Measurements from ENCODE around the gene PIK3R5. TPM values are rescaled to one million over a fixed set of nuclear protein-coding genes. Genes with fewer than 3 reads are reported as not detected.

Gene PIK3R5
- total and polyA plus RNA-seq, 7 donors, result 0.20 to 2.9 (median 1.1) TPM

DNA sequence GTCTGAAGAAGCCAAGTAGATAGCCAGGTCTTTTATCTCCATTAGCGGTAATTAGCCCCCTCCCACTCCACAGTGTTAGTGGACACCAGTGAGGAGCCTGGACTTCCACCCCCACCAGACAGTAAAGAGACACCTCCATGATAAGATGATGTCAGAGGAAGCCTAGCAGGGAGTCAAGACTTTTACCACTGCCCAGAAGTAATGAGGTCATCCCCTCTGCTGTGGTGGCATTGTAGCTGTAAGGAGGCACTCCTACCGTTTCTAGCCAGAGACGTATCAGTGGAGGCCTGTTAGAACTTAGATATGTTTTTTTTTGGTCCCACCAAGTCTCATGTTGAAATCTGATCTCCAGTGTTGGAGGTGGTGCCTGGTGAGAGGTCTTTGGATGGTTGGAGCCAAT lies 38.1 kb downstream of the PIK3R5 start:
- H3K27ac ChIP-seq, result no peak overlapping the region
- 83 to 89% (median 87%) methylated on average over 3 of the region's 3 CpGs for WGBS, 3 donors
- DNase-seq (no peak), ATAC-seq (no peak)
- TF ChIP-seq, protein P1, sequence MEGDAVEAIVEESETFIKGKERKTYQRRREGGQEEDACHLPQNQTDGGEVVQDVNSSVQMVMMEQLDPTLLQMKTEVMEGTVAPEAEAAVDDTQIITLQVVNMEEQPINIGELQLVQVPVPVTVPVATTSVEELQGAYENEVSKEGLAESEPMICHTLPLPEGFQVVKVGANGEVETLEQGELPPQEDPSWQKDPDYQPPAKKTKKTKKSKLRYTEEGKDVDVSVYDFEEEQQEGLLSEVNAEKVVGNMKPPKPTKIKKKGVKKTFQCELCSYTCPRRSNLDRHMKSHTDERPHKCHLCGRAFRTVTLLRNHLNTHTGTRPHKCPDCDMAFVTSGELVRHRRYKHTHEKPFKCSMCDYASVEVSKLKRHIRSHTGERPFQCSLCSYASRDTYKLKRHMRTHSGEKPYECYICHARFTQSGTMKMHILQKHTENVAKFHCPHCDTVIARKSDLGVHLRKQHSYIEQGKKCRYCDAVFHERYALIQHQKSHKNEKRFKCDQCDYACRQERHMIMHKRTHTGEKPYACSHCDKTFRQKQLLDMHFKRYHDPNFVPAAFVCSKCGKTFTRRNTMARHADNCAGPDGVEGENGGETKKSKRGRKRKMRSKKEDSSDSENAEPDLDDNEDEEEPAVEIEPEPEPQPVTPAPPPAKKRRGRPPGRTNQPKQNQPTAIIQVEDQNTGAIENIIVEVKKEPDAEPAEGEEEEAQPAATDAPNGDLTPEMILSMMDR (IDR thresholded peaks at IDR 0.05), result no peak
- H3K9me3 ChIP-seq, result peaks cover 18% of the 10 kb centered on the region
- no peaks in the 10 kb centered on the region for H3K36me3 ChIP-seq (ENCODE audit: insufficient read depth in 1 of 2, low read depth in 1 of 2)
- intact Hi-C loops (cut with DNase I), result no loop called here
- no peak overlapping the region for H3K4me3 ChIP-seq
- peaks cover 0 to 3% (median 0%) of the 10 kb centered on the region in 3 donors for H3K27me3 ChIP-seq (ENCODE audit: insufficient read depth in 3 of 3, low read length in 2 of 3)
- no peaks in the 10 kb centered on the region for H3K4me1 ChIP-seq

DNA sequence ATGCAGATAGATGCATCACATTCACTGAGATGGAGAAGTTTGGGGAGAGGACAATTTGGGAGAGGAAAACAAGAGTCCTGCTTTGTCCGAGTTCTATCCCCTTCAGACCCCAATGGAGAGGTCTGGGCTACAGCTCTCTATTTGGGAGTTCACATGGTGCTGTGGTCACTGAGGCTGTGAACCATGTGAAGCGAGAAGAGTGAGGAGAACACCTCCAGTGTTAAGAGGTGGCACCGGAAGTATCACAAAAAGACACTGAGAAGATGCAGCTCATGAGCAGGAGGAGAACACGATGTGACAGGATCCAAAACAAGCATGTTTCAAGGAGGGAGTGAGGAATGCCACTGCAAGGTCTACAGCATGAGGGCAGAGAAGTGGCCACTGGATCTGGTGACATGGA lies 39.7 kb downstream of the PIK3R5 start:
- no peaks in the 10 kb centered on the region for H3K4me1 ChIP-seq
- intact Hi-C loops (cut with DNase I), result no loop called here
- WGBS, 3 donors, result 73 to 79% (median 74%) methylated on average over 4 of the region's 4 CpGs
- TF ChIP-seq, protein P1 (IDR thresholded peaks at IDR 0.05), result no peak
- H3K27me3 ChIP-seq (ENCODE audit: insufficient read depth in 3 of 3, low read length in 2 of 3), result no peaks in the 10 kb centered on the region
- H3K36me3 ChIP-seq (ENCODE audit: insufficient read depth in 1 of 2, low read depth in 1 of 2), result no peaks in the 10 kb centered on the region
- H3K27ac ChIP-seq, result no peak overlapping the region
- no peak for DNase-seq
- peaks cover 18% of the 10 kb centered on the region for H3K9me3 ChIP-seq
- no peak overlapping the region for H3K4me3 ChIP-seq
- ATAC-seq, result no peak

DNA sequence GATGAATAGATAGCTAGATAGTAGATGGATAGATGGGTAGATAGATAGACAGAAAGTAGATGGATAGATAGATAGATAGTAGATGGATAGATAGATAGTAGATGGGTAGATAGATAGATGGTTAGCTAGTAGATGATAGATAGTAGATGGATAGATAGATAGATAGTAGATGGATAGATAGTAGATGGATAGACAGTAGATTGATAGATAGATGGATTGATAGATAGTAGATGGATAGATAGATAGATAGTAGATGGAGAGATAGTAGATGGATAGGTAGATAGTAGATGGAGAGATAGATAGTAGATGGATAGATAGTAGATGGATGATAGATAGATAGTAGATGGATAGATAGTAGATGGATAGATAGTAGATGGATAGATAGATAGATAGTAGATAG lies 40.4 kb downstream of the PIK3R5 start:
- intact Hi-C loops (cut with DNase I), result no loop called here
- ATAC-seq (no peak), DNase-seq (no peak)
- Histone ChIP-seq H3K36me3 (ENCODE audit: insufficient read depth in 1 of 2, low read depth in 1 of 2) (no peaks in the 10 kb centered on the region), H3K4me1 (no peaks in the 10 kb centered on the region), H3K27me3 (ENCODE audit: insufficient read depth in 3 of 3, low read length in 2 of 3) (no peaks in the 10 kb centered on the region), H3K4me3 (no peak overlapping the region), H3K27ac (no peak overlapping the region), H3K9me3 (peaks cover 18% of the 10 kb centered on the region)
- TF ChIP-seq, protein P1 (IDR thresholded peaks at IDR 0.05), result no peak

DNA sequence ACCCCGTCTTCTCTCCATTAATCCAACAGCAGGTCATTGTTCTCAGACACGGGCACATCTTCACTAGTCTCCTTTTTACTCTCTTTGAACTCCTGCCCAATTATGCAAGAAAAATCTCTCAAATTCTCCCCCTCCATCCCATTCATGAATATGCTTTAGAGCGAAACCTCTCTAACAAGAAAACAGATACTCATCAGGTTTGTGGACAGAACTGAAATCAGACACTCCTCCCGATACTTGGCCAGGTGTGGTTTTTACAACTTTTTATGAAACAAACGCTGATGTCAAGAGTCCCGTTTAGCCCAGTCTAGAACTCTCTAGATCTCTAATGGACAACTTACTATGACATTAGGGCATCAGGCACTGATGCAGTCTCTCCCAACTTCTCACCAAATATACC lies 40.9 kb downstream of the PIK3R5 start:
- ATAC-seq (no peak), DNase-seq (no peak)
- no peaks in the 10 kb centered on the region for H3K4me1 ChIP-seq
- TF ChIP-seq, protein P1 (IDR thresholded peaks at IDR 0.05), result no peak
- H3K27me3 ChIP-seq (ENCODE audit: insufficient read depth in 3 of 3, low read length in 2 of 3), result no peaks in the 10 kb centered on the region
- no peak overlapping the region for H3K27ac ChIP-seq
- WGBS, 3 donors, result 71 to 81% (median 80%) methylated on average over 6 of the region's 6 CpGs
- intact Hi-C loops (cut with DNase I), result no loop called here
- peaks cover 18% of the 10 kb centered on the region for H3K9me3 ChIP-seq
- H3K4me3 ChIP-seq, result no peak overlapping the region
- H3K36me3 ChIP-seq (ENCODE audit: insufficient read depth in 1 of 2, low read depth in 1 of 2), result no peaks in the 10 kb centered on the region

DNA sequence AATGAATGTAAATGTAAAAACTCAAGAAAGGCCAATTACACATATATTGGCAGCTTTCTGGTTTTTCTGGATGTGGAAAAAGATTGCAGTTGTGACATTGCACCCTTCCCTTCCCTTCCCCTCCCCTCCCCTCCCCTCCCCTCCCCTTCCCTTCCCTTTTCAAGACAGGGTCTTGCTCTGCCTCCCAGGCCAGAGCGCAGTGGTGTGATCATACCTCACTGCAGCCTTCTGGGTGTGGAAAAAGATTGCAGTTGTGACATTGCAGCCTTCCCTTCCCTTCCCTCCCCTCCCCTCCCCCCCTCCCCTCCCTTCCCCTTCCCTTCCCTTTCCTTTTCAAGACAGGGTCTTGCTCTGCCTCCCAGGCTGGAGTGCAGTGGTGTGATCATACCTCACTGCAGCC lies 41.7 kb downstream of the PIK3R5 start:
- ATAC-seq, result no peak
- Histone ChIP-seq H3K9me3 (peaks cover 13% of the 10 kb centered on the region), H3K36me3 (ENCODE audit: insufficient read depth in 1 of 2, low read depth in 1 of 2) (no peaks in the 10 kb centered on the region), H3K4me1 (no peaks in the 10 kb centered on the region), H3K27me3 (ENCODE audit: insufficient read depth in 3 of 3, low read length in 2 of 3) (no peaks in the 10 kb centered on the region), H3K27ac (no peak overlapping the region), H3K4me3 (no peak overlapping the region)
- WGBS, 3 donors, result 75% methylated on average over 1 of the region's 1 CpG; no CpG with 5 or more reads in 2 of the 3 donors
- DNase-seq, result no peak
- TF ChIP-seq, protein P1 (IDR thresholded peaks at IDR 0.05), result no peak
- intact Hi-C loops (cut with DNase I), result no loop called here

Measured in psoas muscle (tissue), 8 donors.